NCI-H510A treated with DMSO at 0.1 percent for 48 hours (cell line): Measurements from ENCODE around the gene SERPINA3.
"Not testable (repeated sequence)": the region's sequence is repeated elsewhere in the genome, so short reads cannot be mapped to it uniquely, and the experiment has no call there.

ENCODE experiments used
- DNase-seq: peaks from one replicate; lab custom pipeline; 2025; lab: John Stamatoyannopoulos, UW

Gene SERPINA3

GRCh38 chr14:94633121-94633520, 20.9 kb downstream of the SERPINA3 start:
- DNase-seq, result no peak

- DNase-seq, result no peak
These were observed 23.0 kb downstream of the SERPINA3 start for GRCh38 chr14:94635154-94635553.

- DNase-seq, result no peak
These were observed 24.7 kb downstream of the SERPINA3 start for GRCh38 chr14:94636744-94637412.

- DNase-seq, result not testable (repeated sequence)
These were observed 25.6 kb downstream of the SERPINA3 start for GRCh38 chr14:94637814-94638213.

GRCh38 chr14:94638339-94638738, 26.1 kb downstream of the SERPINA3 start:
- no peak for DNase-seq

- no peak for DNase-seq
These were observed 27.0 kb downstream of the SERPINA3 start for GRCh38 chr14:94638961-94639817.

- no peak for DNase-seq
These were observed 28.8 kb downstream of the SERPINA3 start for GRCh38 chr14:94640721-94641631.

- DNase-seq, result no peak
These were observed 29.4 kb downstream of the SERPINA3 start for GRCh38 chr14:94641632-94641955.

- DNase-seq, result no peak
These were observed 31.3 kb downstream of the SERPINA3 start for GRCh38 chr14:94643316-94644101.

GRCh38 chr14:94644102-94644535, 31.9 kb downstream of the SERPINA3 start:
- no peak for DNase-seq

- no peak for DNase-seq
These were observed 33.9 kb downstream of the SERPINA3 start for GRCh38 chr14:94646066-94646465.

- DNase-seq, result no peak
These were observed 34.3 kb downstream of the SERPINA3 start for GRCh38 chr14:94646481-94646880.

GRCh38 chr14:94648801-94649200, 36.6 kb downstream of the SERPINA3 start:
- no peak for DNase-seq

GRCh38 chr14:94649543-94650443, 37.6 kb downstream of the SERPINA3 start:
- no peak for DNase-seq

GRCh38 chr14:94650444-94650775, 38.2 kb downstream of the SERPINA3 start:
- no peak for DNase-seq

GRCh38 chr14:94650806-94651805, 38.9 kb downstream of the SERPINA3 start:
- no peak for DNase-seq

GRCh38 chr14:94653321-94653720, 41.1 kb downstream of the SERPINA3 start:
- no peak for DNase-seq

- no peak for DNase-seq
These were observed 42.1 kb downstream of the SERPINA3 start for GRCh38 chr14:94654071-94654861.
